ENCODE results near the gene HNRNPA3.

Gene HNRNPA3

DNA sequence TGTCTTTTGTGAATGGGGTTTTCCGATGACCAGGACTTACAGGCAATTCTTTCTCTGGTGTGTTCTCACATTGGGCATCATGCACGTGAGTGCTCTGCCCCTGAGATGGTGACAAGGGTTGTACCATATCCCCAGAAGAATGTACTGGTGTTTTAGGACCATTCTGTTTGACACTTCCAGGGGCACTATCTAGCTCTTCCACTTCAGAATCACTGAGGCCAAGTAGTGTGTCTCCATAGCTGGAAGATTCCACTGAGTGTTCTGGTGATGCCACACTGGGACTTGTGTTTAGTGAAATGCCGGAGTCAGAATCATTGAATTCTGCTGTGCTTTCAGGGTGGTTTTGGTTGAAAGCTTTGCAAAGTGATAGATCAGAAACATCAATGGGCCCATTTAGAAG, 18.7 kb downstream of the HNRNPA3 start:
- H3K9ac ChIP-seq (ENCODE audit: low read depth in 1 of 2, low read length in 2 of 2) = no peak overlapping the region
- H3K27me3 ChIP-seq (ENCODE audit: control insufficient read depth in 2 of 2, insufficient read depth in 2 of 2, low read length in 2 of 2) = no peaks in the 10 kb centered on the region
- no peak overlapping the region for H3K27ac ChIP-seq (ENCODE audit: low read depth in 2 of 2, low read length in 2 of 2)
- no peaks in the 10 kb centered on the region for H3K9me3 ChIP-seq (ENCODE audit: control insufficient read depth in 2 of 2, low read length in 2 of 2)
- peaks cover 45 to 59% of the 10 kb centered on the region in 2 donors for H3K36me3 ChIP-seq (ENCODE audit: control insufficient read depth in 2 of 2, insufficient read depth in 2 of 2, low read length in 2 of 2)
- H3K4me1 ChIP-seq (ENCODE audit: control insufficient read depth in 2 of 2, insufficient read depth in 2 of 2, low read length in 2 of 2) = no peaks in the 10 kb centered on the region
- H3K4me3 ChIP-seq (ENCODE audit: low read length in 2 of 2) = no peak overlapping the region

DNA sequence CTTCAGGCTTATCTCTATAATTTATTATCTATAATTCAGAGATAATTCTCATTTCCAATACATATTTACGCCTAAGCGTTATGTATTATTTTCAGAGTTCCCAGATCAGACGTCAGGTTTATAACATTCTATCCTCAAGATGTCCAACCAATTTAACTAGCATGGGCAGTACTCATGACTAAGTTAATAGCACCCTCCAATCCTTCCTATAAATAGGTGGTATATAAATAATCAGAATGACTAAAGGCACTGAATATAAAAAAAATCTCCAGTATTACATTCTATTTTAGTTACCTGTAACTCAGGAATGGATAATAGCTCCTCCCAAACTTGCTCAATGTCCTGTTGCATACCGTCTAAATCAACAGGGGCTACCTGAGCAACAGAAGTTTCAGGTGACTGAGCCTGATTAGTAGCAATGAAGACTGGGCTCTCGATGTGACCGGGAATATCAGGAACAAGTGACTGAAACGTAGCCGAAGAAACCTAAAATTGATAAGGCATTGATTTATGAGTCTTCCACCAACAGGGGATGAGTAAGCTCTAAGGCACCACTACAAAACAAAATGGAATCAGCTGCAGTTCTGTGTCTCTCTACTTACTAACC, 19.6 kb downstream of the HNRNPA3 start:
- Histone ChIP-seq H3K9me3 (ENCODE audit: control insufficient read depth in 2 of 2, low read length in 2 of 2) (no peaks in the 10 kb centered on the region), H3K27ac (ENCODE audit: low read depth in 2 of 2, low read length in 2 of 2) (no peak overlapping the region)

DNA sequence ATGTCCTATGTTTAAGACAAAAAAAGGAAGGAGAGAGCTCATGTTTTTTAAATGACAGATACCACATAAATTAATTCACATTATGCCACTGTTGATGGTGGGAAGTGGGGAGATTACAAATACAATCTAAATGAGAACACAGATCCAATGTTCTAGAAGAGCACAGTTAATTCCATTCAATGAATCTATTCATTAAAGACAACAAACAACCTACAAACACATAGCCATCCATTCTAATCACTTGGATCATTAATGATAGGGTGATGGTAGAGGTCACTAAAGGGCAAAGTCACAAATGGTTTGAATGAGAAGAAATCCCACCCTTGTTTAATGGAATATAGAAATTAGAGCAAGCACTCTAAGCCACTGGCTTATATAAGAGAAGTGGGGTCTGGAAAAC, 21.7 kb downstream of the HNRNPA3 start:
- Histone ChIP-seq H3K9ac (ENCODE audit: low read depth in 1 of 2, low read length in 2 of 2) (no peak overlapping the region), H3K9me3 (ENCODE audit: control insufficient read depth in 2 of 2, low read length in 2 of 2) (no peaks in the 10 kb centered on the region), H3K4me3 (ENCODE audit: low read length in 2 of 2) (no peak overlapping the region), H3K27me3 (ENCODE audit: control insufficient read depth in 2 of 2, insufficient read depth in 2 of 2, low read length in 2 of 2) (no peaks in the 10 kb centered on the region), H3K36me3 (ENCODE audit: control insufficient read depth in 2 of 2, insufficient read depth in 2 of 2, low read length in 2 of 2) (peaks cover 42 to 50% of the 10 kb centered on the region in 2 donors), H3K27ac (ENCODE audit: low read depth in 2 of 2, low read length in 2 of 2) (no peak overlapping the region), H3K4me1 (ENCODE audit: control insufficient read depth in 2 of 2, insufficient read depth in 2 of 2, low read length in 2 of 2) (peaks cover 12 to 17% of the 10 kb centered on the region in 2 donors)

More for the DNA sequence above, 19.6 kb downstream of the HNRNPA3 start:
- Histone ChIP-seq H3K9ac (ENCODE audit: low read depth in 1 of 2, low read length in 2 of 2) (no peak overlapping the region), H3K4me1 (ENCODE audit: control insufficient read depth in 2 of 2, insufficient read depth in 2 of 2, low read length in 2 of 2) (peaks cover 0 to 3% of the 10 kb centered on the region in 2 donors), H3K4me3 (ENCODE audit: low read length in 2 of 2) (no peak overlapping the region), H3K36me3 (ENCODE audit: control insufficient read depth in 2 of 2, insufficient read depth in 2 of 2, low read length in 2 of 2) (peaks cover 45 to 58% of the 10 kb centered on the region in 2 donors), H3K27me3 (ENCODE audit: control insufficient read depth in 2 of 2, insufficient read depth in 2 of 2, low read length in 2 of 2) (no peaks in the 10 kb centered on the region)

DNA sequence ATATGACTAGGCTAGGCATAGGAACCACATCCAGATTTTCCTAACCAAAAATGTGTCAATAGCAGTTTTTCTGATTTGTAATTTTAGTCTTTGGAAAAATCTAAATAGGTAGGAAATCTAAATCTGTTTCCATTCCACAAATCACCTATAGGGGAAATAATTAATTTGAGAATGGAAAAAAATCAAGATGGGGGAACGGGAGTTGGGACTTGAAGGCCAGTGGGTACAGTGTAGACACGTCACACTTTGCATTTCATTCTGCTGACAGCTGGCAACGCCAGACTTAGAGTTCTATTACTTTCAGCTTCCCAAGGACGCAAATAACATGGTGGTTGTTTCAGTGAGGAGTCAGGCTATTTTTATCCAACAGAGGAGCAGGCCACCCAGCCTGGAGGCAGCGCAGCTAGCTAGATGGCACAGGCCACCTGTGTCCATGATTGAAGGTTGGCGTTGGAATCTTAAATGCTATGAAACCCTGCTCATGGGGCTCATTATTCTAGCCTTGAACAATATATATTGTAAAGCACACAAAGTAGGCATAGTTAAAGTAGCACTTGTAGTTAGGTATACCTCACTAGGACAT, 23.4 kb downstream of the HNRNPA3 start:
- no peaks in the 10 kb centered on the region for H3K9me3 ChIP-seq (ENCODE audit: control insufficient read depth in 2 of 2, low read length in 2 of 2)
- H3K27me3 ChIP-seq (ENCODE audit: control insufficient read depth in 2 of 2, insufficient read depth in 2 of 2, low read length in 2 of 2) = no peaks in the 10 kb centered on the region
- H3K9ac ChIP-seq (ENCODE audit: low read depth in 1 of 2, low read length in 2 of 2) = no peak overlapping the region
- no peak overlapping the region for H3K4me3 ChIP-seq (ENCODE audit: low read length in 2 of 2)
- no peak overlapping the region for H3K27ac ChIP-seq (ENCODE audit: low read depth in 2 of 2, low read length in 2 of 2)
- peaks cover 30 to 35% of the 10 kb centered on the region in 2 donors for H3K36me3 ChIP-seq (ENCODE audit: control insufficient read depth in 2 of 2, insufficient read depth in 2 of 2, low read length in 2 of 2)
- H3K4me1 ChIP-seq (ENCODE audit: control insufficient read depth in 2 of 2, insufficient read depth in 2 of 2, low read length in 2 of 2) = peaks cover 27 to 30% of the 10 kb centered on the region in 2 donors

DNA sequence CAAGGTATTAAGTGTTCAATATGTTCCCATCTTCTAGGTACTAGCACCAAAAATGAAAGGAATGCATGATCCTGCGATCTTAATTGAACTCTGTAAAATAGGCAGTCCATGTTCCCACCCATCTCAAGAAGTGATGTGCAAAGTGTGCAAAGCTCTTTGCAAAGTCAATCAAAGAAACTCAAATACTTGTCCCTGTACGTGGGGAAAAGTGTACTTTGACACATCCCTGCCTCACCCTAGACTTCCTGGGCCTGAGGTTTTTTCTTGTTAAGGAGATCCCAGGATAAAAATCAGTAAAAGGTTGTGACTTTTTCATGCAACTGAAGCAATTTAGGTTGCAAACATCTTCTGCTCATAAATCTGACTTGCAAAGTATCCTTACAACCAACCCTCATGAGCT, 25.3 kb downstream of the HNRNPA3 start:
- H3K36me3 ChIP-seq (ENCODE audit: control insufficient read depth in 2 of 2, insufficient read depth in 2 of 2, low read length in 2 of 2) = peaks cover 11 to 15% of the 10 kb centered on the region in 2 donors
- H3K9me3 ChIP-seq (ENCODE audit: control insufficient read depth in 2 of 2, low read length in 2 of 2) = no peaks in the 10 kb centered on the region
- no peaks in the 10 kb centered on the region for H3K27me3 ChIP-seq (ENCODE audit: control insufficient read depth in 2 of 2, insufficient read depth in 2 of 2, low read length in 2 of 2)
- no peak overlapping the region for H3K9ac ChIP-seq (ENCODE audit: low read depth in 1 of 2, low read length in 2 of 2)
- H3K27ac ChIP-seq (ENCODE audit: low read depth in 2 of 2, low read length in 2 of 2) = no peak overlapping the region
- peaks cover 44 to 47% of the 10 kb centered on the region in 2 donors for H3K4me1 ChIP-seq (ENCODE audit: control insufficient read depth in 2 of 2, insufficient read depth in 2 of 2, low read length in 2 of 2)
- no peak overlapping the region for H3K4me3 ChIP-seq (ENCODE audit: low read length in 2 of 2)

DNA sequence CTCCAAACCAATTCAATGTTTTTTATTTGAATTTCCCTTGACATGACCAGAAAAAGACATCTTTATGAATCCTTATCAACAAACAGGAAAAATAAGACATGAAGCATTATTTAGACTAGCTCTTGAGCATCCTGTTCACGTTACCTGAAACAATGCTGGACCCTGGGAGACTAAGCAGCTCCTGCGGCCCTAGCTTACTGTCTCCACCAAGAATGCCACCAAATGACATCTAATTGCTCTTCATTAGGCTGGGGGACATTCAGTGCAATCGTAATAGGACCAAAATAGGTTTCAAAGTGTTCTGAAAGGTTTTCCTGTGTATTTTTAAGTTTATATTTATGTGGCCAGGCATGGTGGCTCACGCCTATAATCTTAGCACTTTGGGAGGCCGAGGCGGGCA, 26.5 kb downstream of the HNRNPA3 start:
- H3K4me1 ChIP-seq (ENCODE audit: control insufficient read depth in 2 of 2, insufficient read depth in 2 of 2, low read length in 2 of 2) = peaks cover 51 to 54% of the 10 kb centered on the region in 2 donors

DNA sequence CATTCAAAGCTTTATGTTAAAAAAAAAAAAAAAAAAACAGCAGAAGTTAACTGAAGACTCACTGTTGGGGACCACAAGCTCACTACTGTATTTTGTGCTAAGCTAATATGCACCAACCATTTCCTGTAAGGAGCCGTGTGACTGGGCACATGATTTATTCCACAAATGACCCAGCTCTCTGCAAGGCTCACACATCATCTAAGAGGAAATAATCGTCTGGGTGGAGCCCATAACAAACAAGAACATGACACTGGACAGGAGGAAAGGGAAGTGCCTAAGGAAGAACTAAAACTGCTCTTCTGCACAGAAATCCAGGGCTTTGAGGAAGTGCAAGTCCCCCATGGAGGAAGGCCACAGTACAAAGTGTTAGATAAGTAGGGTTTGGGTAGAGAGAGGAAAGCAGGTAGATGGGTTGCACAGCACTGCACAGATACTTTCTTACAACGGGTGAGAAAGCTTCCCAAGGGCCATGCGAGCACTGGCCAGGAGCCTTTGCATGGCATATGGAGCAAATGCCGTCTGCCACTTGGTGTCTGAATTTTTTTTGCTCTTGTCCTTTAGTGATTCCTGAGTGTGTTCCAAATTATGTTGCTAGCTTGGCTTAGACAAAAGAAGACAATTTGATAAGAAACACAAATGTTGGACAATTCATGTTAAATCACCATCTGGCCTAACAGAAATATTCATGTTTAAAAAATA, 27.5 kb downstream of the HNRNPA3 start:
- Histone ChIP-seq H3K4me1 (ENCODE audit: control insufficient read depth in 2 of 2, insufficient read depth in 2 of 2, low read length in 2 of 2) (peaks cover 51 to 55% of the 10 kb centered on the region in 2 donors), H3K36me3 (ENCODE audit: control insufficient read depth in 2 of 2, insufficient read depth in 2 of 2, low read length in 2 of 2) (peaks cover 0 to 10% of the 10 kb centered on the region in 2 donors), H3K27ac (ENCODE audit: low read depth in 2 of 2, low read length in 2 of 2) (peak overlapping the region; percentile 83 to 87), H3K9me3 (ENCODE audit: control insufficient read depth in 2 of 2, low read length in 2 of 2) (no peaks in the 10 kb centered on the region), H3K4me3 (ENCODE audit: low read length in 2 of 2) (peak overlapping the region in 1 of 2 donors; percentile 46), H3K27me3 (ENCODE audit: control insufficient read depth in 2 of 2, insufficient read depth in 2 of 2, low read length in 2 of 2) (no peaks in the 10 kb centered on the region), H3K9ac (ENCODE audit: low read depth in 1 of 2, low read length in 2 of 2) (peak overlapping the region in 1 of 2 donors; percentile 59)

More for the DNA sequence above, 26.5 kb downstream of the HNRNPA3 start:
- Histone ChIP-seq H3K36me3 (ENCODE audit: control insufficient read depth in 2 of 2, insufficient read depth in 2 of 2, low read length in 2 of 2) (peaks cover under 1 to 11% of the 10 kb centered on the region in 2 donors), H3K9me3 (ENCODE audit: control insufficient read depth in 2 of 2, low read length in 2 of 2) (no peaks in the 10 kb centered on the region), H3K9ac (ENCODE audit: low read depth in 1 of 2, low read length in 2 of 2) (no peak overlapping the region), H3K27me3 (ENCODE audit: control insufficient read depth in 2 of 2, insufficient read depth in 2 of 2, low read length in 2 of 2) (no peaks in the 10 kb centered on the region), H3K27ac (ENCODE audit: low read depth in 2 of 2, low read length in 2 of 2) (peak overlapping the region; percentile 83 to 87), H3K4me3 (ENCODE audit: low read length in 2 of 2) (no peak overlapping the region)

DNA sequence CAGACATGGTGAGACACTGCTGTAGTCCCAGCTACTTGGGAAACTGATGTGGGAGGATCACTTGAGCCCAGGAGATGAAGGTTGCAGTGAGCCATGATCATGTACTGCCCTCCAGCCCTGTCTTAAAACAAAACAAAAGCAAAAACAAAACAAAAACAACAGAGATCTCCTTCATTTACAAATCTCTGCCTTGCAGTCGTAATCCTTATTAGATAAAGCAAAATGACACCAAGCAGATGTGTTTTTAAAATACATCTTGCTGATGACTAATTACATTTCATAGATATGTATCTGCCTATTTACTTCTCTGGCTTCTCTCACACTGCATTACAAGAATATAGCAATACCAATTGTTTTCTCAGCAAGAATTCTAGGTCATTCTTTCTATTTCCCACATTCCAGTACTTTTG, 29.1 kb downstream of the HNRNPA3 start:
- H3K4me3 ChIP-seq (ENCODE audit: low read length in 2 of 2) = peak overlapping the region in 1 of 2 donors; percentile 2

DNA sequence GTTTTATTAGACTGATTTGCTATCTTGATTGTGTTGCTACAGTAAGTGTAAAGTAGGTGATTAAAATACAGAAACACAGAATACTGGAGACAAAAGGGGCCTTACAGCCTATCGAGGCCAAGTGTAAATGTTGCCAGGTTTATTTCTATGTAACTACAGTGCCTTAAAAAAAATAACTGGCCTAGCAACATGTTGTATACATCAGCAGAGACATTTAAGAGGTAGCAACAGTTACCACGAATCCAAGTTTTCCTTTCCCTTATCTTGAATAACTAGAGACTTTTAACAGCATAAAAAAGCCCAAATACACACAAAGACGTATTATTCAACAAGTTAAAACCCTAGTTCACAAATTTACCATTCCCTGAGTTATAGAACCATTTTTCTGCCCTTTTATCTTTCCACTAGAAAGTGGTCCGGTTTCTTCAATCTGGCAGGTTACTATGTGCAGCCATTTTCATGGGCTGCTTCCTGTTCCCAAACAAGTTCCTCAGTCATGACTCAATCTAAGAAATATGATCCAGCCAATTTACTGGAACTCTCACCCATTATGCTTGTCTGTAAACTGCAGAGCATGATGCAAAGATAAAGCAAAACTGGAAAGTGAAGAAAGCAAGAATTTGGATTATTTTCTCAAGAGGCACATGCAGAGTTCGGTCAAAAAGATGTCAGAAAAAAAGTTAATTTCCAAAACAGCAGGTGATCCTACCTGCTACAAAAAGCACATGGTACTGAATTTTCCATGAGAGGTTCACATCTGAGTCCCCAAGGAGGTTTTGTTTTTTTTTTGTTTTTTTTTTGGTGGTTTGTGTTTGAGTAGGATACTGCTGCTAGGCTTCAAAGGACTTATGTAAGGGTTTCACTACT, 29.8 kb downstream of the HNRNPA3 start:
- peak overlapping the region; percentile 67 to 71 for H3K27ac ChIP-seq (ENCODE audit: low read depth in 2 of 2, low read length in 2 of 2)
- no peaks in the 10 kb centered on the region for H3K9me3 ChIP-seq (ENCODE audit: control insufficient read depth in 2 of 2, low read length in 2 of 2)
- no peaks in the 10 kb centered on the region for H3K27me3 ChIP-seq (ENCODE audit: control insufficient read depth in 2 of 2, insufficient read depth in 2 of 2, low read length in 2 of 2)
- H3K4me3 ChIP-seq (ENCODE audit: low read length in 2 of 2) = peak overlapping the region in 1 of 2 donors; percentile 22
- H3K4me1 ChIP-seq (ENCODE audit: control insufficient read depth in 2 of 2, insufficient read depth in 2 of 2, low read length in 2 of 2) = peaks cover 58 to 66% of the 10 kb centered on the region in 2 donors
- peaks cover 0 to 7% of the 10 kb centered on the region in 2 donors for H3K36me3 ChIP-seq (ENCODE audit: control insufficient read depth in 2 of 2, insufficient read depth in 2 of 2, low read length in 2 of 2)
- peak overlapping the region; percentile 2 to 36 for H3K9ac ChIP-seq (ENCODE audit: low read depth in 1 of 2, low read length in 2 of 2)

More for the DNA sequence above, 29.1 kb downstream of the HNRNPA3 start:
- Histone ChIP-seq H3K4me1 (ENCODE audit: control insufficient read depth in 2 of 2, insufficient read depth in 2 of 2, low read length in 2 of 2) (peaks cover 60 to 66% of the 10 kb centered on the region in 2 donors), H3K9me3 (ENCODE audit: control insufficient read depth in 2 of 2, low read length in 2 of 2) (no peaks in the 10 kb centered on the region), H3K27me3 (ENCODE audit: control insufficient read depth in 2 of 2, insufficient read depth in 2 of 2, low read length in 2 of 2) (no peaks in the 10 kb centered on the region), H3K9ac (ENCODE audit: low read depth in 1 of 2, low read length in 2 of 2) (peak overlapping the region; percentile 2 to 36), H3K27ac (ENCODE audit: low read depth in 2 of 2, low read length in 2 of 2) (peak overlapping the region; percentile 67 to 71), H3K36me3 (ENCODE audit: control insufficient read depth in 2 of 2, insufficient read depth in 2 of 2, low read length in 2 of 2) (peaks cover 0 to 7% of the 10 kb centered on the region in 2 donors)
